GOT3 (cell line): ENCODE data around the gene CYP8B1.
"Not testable (repeated sequence)": the region's sequence is repeated elsewhere in the genome, so short reads cannot be mapped to it uniquely, and the experiment has no call there.

Experiments
- DNase-seq: peaks from one replicate; lab custom pipeline; 2025; ENCODE audit warnings: mixed read lengths; lab: John Stamatoyannopoulos, UW

CYP8B1 gene

DNA sequence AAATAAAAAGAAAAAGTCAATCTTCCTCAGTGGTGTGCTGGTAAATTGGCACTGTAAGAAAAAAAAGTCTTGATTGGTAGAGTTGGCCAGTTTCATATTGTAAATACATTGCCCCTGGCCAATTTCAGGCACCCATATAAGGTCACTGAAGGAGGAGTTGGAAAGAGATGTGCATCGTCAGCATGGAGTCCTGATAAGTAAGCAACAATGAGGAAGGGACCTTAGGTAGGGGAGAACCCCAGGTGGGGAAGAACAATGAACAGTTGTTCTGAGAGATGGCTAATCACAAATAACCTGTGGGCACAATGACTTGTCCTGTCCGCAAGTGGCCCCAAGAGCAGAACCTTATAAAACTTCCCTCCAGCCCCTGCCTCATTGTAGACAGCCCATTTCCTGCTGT lies 8.6 kb upstream of the CYP8B1 start:
- DNase-seq: no peak

DNA sequence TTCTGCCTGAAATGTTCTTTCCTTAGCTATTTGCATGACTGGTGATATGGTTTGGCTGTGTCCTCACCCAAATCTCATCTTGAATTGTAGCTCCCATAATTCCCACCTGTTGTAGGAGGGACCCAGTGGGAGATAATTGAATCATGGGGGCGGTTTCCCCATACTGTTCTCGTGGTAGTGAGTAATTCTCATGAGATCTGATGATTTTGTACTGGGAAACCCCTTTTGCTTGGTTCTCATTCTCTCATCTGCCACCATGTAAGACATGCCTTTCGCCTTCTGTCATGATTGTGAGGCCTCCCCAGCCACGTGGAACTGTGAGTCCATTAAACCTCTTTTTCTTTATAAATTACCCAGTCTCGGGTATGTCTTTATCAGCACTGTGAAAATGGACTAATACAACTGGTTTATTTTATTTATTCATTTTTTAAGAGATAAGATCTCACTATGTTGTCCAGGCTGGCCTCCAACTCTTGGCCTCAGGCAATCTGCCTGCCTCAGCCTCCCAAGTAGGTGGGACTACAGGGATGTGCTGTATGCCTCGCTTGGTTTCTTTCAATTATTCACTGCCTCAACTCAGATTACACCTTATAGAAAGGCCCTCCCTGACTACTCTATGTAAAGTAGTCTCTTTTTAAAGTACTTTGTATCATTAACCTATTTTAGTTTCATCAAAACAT lies 7.7 kb upstream of the CYP8B1 start:
- DNase-seq: not testable (repeated sequence)

DNA sequence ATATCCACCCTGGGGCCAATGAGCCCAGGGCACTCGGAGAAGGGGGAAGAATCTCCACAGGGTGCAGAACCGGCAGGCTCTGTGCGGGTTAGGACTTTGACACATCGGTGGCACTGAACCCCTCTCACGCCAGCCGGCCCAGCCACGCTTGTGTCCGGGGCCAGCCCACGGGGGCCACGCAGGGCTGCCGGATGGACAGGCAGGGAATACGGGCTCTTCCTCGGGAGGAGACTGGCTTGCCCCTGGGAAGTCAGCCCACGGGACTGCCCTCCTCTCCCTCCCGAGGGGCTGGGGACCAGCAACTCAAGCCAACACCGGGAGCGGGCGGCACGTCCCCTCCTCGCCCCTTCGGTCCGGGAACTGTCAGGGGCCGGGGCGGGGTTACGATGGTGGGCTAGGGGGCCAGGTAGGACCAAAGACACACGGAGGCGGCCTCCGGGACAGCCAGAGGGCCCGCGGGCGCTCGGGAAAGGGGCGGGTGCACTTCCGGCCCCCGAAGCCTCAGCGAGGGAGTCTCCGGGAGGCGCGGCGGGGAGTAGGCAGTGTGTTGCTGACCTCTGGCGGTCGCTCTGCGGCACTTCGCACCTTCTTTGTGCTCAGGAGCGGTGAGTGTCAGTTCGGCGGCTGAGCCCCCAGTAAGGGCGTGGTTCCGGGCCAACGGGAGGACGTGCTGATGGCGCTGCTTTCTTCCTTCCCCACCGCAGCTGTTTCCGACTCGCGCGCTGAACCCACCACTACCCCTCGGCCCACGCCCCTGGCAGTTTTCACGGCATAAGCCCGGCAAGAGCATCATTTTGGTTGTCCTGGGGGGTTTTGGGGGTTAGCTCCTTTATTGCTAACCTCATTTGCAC lies 5.1 kb upstream of the CYP8B1 start:
- DNase-seq: peak; percentile 44

DNA sequence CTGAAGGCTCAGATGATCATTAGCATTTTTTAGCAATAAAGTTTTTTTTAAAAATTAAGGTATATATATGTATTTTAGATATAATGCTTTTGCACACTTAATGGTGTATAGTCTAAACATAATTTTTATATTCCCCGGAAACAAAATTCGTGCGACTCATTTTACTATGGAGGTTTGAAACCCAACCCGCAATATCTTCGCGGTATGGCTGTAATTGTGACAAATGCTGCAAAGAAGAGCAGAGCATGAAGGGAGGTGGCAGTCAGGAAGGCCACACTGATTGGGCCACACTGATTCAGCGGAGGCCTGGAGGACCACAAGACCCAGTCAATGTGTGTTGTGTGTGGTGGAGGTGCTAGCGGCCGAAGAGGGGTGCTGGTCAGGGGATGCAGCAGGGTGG lies 4.5 kb upstream of the CYP8B1 start:
- DNase-seq: no peak

DNA sequence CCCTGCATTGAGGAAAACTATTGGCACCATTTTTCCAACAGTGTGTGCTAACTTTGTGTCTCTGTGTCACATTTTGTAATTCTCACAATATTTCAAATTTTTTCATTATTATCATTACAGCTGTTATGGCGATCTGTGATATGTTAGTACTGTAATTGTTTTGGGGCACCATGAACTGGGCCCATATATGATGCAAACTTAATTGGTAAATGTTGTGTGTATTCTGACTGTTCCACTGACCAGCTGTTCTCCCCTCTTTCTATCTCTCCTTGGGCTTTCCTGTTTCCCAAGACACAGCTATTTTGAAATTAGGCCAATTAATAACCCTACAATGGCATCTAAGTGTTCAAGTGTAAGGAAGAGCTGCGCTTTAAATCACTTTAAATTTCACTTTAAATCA lies 2.2 kb upstream of the CYP8B1 start:
- DNase-seq: no peak

DNA sequence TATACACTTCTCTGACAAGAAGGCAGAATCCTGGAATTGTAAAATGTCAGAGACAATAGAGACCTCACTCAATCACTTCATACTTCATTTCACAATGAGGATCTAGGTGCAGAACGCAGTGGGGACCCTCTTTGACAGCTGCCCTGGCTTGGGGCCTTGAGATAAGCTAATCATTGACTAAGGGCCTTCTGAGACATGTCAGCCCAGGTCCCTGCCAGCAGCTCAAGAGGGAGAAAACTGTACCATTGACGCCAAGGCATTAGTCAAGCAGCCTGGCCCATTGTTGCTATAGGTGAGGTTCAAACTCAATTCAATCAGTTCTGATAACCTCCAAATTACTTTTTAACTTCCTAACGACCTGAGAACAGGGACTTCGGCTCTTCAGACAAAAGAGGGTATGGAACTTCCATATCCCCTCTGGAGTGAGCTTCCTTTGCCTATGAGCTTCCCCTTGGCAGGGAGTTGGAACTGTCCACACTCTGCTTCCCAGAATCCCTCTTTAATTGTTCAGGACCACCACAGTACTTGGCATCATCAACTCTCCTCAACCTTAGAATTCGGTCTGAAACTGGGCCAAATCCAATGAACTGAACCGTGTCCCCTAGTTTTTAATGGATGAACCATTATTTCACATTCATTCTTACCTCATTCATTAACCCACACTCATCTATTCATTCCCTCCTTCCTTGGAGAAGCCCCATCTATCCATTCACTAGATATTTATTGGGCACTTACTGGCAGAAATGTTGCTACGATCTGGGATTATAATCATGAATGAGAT lies 1.5 kb upstream of the CYP8B1 start:
- DNase-seq: no peak

DNA sequence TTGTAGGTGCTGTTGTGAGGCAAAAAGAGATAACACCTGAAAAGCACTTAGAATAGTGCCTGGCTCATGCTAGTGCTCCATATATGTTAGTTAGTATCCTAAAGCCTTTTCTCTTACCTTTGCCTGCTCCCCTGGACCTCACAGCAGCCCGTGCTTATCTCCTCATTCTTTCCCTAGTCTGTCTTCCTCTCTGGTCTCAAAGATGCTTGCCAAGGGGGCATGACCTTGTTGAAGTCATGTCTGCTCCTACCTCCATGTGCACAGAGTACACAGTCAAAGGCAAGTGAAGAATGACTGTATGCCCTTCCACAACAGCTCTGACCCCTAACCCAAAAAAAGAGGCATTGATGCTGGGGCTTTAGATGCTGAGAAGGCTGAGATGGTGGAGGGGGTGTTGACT lies 722 bp upstream of the CYP8B1 start:
- no peak for DNase-seq

DNA sequence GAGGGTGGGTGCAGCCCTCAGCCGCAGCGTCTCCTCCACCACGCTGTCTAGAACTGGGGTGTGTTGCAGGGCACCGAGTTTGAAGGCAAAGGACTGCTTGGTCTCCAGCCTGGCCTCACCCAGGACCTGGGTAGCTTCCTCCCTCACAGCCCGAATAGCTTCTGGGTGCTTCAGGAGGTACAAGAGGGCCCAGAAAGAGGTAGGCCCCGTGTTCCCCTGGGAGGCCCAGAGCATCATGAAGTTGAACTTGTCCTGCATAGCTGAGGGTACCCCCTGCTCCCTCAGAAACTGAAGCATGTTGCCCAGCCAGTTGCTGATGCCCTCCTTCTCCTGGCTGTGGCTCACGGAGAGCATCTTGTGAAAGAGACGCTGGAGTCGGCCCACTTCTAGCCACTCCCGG lies 930 bp downstream of the CYP8B1 start:
- DNase-seq: no peak

DNA sequence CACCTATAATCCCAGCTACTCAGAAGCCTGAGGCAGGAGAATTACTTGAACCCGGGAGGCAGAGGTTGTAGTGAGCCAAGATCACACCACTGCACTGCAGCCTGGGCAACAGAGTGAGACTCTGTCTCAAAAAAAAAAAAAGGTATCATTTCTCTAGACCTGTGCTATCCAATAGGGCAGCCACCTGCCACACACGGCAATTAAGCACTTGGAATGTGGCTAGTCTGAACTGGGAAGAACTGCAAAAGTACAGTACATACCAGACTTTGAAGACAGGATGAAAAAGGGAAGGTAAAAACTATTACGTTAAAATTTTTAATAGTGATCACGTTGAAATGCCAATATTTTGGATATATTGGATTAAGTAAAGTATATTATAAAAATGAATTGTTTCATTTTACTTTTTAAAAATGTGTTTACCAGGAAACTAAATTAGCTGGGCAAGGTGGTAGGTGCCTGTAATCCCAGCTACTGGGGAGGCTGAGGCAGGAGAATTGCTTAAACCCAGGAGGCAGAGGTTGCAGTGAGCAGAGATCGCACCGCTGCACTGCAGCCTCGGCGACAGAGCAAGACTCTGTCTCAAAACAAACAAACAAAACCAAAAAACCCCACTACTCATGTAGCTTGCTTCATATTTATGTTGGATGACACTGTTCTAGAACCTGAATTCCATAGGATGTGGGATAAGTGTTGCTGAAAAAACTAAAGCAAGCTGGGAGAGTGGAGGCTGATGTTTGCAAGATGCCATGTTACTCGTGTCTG lies 2.3 kb downstream of the CYP8B1 start:
- DNase-seq: no peak

DNA sequence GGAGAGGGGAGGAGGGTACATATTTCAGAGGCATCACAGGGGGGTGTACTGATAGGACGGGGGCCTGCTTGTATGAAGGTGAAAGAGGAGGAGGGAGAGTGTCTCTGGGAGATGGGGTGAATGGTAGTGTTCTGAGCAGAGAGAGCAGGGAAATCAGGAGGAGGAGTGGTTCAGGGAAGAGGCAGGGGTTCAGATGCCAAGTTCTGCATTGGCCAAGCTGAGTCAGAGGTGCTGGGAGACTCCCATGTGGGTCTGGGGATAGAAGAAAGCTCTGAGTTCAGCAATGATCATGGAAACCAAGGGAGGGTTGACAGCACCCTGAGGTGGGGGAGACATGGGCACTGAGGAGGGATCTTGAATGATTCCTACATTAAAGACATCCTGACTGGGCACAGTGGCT lies 3.0 kb downstream of the CYP8B1 start:
- DNase-seq: no peak

DNA sequence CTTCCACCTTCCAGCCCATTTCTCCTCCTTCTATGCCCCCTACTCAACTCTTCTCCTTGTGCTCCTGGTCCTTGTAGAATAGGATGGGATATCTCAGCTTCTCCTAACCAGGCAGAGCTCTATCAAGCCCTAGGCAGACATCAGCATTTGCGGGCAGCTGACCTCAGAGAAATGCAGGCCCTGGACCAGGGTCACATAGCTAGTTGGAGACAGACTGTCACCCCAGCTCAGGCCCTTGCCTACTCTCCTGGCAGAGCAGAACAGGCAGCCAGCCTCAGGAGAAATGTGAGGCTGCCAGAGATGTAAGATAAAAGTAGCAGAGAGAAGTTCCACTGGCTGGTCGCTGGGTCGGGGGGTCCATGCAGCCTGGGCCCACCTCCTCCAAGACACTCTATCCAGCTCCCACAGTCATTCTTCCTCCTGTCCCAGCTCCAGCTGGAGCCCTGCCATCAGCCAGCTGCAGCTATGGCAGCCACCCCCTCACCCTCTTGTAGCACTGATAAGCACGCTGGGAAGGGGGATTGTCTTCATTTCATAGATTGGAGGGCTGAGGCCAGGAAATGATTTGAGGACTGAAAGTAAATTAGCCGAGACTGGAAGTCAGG lies 4.0 kb downstream of the CYP8B1 start:
- DNase-seq: no peak

DNA sequence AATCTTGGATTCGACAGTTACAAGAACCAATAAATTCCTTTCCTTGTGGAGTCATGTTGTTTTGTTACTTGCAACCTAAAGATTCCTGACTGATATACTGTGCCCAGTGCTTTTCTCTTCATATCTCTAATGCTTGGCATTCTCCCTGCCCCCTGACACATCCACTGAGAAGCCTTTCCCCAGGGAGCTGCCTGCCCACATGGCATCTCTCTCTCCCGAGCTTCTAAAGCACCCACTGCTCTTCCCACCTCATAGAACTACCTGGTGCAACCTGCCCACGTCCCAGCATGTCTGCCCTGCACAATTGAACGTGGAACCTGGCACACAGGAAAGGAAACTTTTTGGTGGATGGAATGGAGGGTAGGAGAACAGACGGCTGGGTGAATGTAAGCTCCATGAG lies 6.8 kb downstream of the CYP8B1 start:
- no peak for DNase-seq

DNA sequence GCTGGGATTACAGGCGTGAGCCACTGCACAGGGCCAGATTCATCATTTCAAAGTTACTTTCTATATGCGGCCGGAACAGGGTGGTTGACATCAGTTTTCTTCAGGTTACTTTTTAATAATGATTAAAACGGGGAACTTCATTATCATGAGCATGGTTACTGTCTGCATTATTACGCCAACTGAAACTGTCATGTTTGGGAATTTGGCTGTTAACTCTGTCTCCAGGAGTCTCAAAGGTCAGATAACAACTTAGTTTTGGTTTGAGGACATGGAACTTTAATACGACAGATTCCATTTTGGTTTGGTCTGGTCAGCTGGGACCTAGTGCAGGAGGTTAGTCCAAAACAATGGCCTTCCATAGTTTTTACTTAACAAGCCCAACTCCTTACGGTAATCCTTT lies 8.5 kb downstream of the CYP8B1 start:
- no peak for DNase-seq

DNA sequence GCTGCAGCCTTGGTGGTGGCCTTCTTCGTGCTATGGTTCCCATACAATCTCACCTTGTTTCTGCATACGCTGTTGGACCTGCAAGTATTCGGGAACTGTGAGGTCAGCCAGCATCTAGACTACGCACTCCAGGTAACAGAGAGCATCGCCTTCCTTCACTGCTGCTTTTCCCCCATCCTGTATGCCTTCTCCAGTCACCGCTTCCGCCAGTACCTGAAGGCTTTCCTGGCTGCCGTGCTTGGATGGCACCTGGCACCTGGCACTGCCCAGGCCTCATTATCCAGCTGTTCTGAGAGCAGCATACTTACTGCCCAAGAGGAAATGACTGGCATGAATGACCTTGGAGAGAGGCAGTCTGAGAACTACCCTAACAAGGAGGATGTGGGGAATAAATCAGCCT lies 10.4 kb downstream of the CYP8B1 start:
- no peak for DNase-seq

DNA sequence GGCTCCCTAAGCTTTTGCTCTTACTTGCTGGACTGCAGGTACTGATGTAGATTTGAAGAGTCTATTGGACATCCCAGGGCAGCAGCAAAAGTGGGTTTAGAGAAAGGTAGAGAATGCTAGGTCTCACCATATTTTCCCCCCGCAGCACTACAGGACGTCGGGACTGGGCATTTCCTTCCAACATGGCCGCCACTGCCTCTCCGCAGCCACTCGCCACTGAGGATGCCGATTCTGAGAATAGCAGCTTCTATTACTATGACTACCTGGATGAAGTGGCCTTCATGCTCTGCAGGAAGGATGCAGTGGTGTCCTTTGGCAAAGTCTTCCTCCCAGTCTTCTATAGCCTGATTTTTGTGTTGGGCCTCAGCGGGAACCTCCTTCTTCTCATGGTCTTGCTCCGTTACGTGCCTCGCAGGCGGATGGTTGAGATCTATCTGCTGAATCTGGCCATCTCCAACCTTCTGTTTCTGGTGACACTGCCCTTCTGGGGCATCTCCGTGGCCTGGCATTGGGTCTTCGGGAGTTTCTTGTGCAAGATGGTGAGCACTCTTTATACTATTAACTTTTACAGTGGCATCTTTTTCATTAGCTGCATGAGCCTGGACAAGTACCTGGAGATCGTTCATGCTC lies 11.2 kb downstream of the CYP8B1 start:
- DNase-seq: no peak

DNA sequence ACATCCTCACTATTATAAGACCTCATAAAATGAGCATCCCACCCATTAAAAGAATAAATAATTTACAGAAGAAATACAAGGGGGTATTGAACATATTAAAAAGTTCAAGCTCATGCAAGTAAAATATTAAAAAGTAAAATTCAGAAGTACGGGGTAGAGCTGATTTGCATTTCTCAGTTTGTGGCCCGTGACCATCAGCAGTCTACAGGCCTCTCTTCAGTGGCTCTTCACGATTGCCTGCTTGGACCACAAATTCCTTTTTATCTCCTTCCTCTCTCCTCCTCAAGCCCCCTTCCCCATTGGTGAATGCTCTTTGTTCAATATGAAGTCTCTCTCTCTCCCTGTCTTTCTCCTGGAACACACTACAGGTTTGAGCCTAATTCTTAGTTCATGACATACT lies 19.1 kb downstream of the CYP8B1 start:
- DNase-seq: no peak

DNA sequence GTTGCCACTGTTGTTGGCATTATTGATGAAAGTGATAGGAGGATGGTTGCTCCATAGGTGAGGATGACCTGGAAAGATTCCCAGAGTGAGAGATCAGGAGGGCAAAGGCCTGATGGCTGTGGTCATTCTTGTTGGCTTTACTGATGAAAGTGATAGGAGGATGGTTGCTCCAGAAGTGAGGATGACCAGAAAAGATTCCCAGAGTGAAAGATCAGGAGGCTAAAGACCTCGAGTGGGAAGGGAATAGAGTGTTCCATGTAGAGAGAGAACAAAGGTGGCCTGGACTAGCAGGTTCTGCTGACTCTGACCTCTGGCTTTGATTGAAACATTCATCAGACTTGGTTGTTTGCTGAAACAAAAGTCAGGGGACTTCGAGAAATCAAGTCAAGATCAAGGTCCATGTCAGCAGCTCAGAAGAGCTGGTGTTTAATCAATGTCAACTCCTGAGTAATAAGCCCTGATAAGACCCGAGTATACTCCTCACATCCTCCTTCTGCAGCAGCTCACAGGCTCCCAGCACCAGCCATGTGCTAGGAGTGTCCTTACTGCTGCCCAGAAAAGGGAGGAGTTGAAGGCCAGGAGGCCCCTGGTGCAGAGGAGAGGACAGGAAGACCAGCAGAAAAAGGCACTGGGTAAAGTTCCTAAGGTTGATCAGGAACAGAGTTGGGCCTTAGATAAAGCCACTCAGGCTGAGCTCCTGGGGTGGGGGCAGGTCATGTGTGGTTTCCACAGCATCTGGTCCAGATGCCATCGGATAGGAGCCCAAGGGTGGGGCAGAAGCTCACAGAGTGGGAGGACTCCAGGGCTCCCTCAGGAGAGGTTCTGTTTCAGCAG lies 19.9 kb downstream of the CYP8B1 start:
- DNase-seq: no peak

DNA sequence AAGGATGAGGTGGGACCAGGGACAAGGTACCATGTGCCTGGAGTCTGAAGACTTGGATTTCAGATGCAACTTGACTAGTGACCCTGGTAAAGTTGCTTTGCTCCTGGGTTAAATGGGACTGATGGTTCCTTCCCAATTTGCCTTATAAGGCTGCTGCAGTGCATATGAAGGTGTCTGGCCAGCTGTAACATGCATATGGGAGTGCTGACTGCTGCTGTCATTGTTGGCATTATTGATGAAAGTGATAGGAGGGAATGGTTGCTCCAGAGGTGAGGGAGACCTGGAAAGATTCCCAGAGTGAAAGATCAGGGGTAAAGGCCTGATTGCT lies 20.5 kb downstream of the CYP8B1 start:
- no peak for DNase-seq

DNA sequence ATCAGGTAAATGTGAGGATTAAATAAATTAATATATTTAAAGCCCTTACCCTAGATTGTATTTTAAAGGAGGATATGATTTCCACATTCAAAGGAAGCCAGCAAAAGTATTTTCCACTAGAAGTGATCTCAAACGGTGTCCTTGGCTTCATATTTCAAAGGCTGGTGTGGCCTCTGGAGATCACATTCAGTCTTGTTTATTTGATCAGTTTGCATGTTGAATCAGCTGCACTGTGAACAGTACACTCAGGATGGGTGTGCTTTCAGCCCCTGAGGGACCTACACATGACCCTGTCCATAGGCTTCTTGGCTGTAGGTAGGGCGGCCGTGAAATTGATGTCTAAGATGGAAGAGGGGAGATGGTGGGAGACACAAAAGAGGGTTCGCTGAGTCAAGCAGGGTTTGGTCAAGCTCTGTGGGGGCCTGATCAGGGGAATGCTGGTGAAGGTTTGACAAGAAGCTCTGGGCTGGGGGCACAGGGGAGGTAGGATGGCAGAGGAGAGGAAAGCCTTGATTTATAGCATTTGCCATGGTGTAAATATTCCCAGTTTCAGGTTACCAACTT lies 21.9 kb downstream of the CYP8B1 start:
- no peak for DNase-seq

DNA sequence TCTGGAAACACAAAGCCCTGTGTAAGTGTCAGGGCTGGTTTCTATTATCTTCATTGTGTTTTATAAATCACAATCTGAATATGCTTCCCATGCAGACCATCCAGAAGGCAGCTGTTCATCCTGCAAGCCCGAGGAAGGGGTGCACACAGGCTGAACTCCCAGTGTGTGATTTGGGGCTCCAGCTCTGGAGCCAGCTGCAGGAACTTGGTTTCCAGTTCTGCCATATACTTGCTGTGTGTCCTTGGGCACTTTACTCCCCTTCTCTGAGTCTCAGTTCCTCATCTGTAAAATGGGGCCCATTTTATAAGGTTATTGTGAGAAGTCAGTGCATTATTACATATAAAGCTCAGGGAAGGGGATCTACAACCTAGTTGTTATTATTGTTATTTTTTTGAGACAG lies 22.6 kb downstream of the CYP8B1 start:
- no peak for DNase-seq
